Left renal pelvis (tissue), 4 donors: ENCODE data around the gene HIC1. TPM values are rescaled to one million over a fixed set of nuclear protein-coding genes. Genes with fewer than 3 reads are reported as not detected.
A peak's percentile ranks its signal among the peaks of the same experiment; 100 is the strongest.

Experiments
- DNase-seq, 4 donors: peaks; one replicate each; pipeline ENCODE4 v3.0.0-alpha.2; 2013; ENCODE audit warnings: low read depth in 4 of 4, low spot score in 3 of 4
- polyA plus RNA-seq, 4 donors: library from polyadenylated mRNA; unstranded; fragments of 120-200 nt; gene quantifications; one replicate each; pipeline ENCODE4 v1.2.1, GENCODE V29; 2013; ENCODE audit not compliant: insufficient read length in 4 of 4

HIC1 gene
- polyA plus RNA-seq, 4 donors, result 14.3 to 98.2 (median 21.6) TPM

DNA sequence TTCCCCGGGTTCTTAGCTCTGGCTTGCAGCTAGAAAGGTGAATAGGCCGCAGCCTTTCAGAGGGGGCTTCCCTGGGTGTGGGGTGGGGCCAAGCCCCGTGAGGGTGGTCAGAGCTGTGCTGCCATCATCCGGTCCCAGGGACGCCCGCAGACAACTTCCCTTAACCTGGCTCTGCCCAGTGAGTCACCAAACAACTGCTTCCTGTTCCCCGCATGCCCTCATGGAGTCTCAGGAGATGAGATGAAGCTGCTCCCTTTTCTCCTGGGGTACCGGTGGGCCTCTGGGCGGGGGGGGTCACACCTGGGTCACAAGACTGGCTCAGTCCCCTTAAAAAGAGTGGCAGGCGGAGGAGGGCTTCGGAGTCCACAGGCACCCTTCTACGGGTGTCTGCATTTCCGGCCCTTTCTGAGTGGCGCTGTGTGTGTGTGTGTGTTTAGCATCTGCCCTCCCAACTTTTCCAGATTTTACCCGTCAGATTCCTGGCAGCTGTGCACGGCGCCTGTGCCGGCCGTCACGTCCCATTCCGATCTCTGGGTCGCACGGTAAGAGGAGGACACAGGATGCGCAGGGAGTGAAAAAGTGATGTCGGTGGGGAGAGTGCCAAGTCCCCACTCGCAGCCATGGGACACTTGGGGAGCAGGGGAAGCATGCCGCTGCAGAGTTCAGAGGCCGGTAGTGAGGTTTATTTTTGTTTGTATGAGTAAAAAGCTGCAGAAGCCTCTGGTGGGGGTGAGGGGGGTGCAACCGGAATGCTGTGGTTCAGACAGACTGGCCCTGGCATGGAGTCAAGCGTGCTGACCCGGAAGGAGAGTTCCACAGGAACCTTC, 16.8 kb downstream of the HIC1 start:
- DNase-seq, result no peak

GRCh38 chr17:2074919-2075318, 20.0 kb downstream of the HIC1 start:
- no peak for DNase-seq

DNA sequence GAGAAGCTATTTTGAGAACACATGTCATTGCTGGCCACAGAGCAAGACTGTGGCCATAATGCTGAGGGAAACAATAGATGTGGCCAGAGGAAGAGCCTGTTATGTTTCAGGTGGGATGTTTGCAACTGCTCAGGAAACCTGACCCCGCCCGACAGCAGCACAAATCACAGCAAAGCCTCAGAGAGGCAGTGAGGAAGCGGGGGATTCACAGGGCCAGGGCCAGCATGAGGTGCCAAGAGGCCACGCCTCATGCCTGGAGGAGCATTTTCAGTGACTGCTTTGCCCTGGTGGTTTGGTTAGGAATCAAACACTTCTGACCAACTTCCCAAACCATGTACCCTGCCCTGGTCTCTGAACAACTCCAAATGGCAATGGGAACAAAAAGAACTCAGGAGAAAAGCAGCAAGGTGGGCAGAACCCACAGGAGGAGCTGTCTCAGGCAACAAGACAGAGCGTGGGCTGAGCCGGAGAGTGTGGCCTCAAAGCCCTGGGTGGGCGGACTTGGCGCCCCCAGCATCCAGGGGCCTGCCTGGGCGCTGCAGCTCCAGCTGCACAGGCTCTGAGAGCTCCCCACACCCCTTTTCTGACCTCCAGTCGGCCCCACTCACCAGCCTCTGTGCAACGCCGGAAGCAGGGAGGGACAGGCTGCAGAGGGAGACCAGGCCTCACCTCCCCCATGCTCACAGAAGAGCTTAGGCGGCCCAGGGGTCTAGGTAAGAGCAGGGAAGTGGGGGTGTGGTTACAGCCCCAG, 20.6 kb downstream of the HIC1 start:
- DNase-seq, result no peak

DNA sequence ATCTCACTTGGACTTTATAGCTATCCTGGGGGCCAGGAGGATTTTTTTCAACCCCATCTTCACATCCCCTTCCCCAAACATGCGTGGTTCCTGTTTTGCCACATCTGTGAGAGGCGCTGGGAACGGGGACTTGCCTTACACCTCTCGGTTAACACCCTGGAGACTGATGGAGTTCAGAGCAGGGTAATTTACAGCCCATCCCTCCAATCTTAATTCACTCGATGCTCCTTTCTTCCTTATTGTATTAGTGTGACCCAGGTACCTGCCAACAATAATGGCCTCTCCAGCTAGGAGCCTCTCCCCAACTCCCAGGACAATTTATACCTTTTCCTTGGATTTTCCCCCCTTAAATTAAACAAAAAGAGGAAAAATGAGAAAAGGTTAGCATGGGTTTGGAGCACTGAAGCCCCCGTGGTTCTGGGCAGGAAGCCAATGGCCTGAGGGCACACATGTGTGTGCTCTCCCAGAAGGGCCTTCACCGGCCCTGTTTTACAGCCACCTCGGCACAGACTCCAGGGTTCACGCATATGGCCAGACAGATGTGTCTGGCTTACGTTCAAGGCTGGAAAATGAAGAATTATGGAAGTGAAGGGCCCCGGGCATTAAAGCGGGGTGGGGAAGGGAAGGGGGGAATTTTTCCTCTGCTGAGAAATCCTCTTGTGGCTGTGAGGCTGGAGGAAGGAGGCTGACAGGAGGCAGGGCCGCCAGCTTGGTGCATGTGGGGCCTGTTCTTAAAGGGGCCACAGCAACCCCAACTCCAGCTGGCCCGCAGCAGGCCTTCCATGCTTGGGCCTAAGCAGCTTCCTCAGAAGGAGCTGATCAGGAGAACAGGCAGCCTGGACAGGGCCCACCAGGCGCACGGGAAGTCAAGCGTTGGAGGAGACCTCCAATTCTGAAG, 21.4 kb downstream of the HIC1 start:
- no peak for DNase-seq

- DNase-seq, result no peak
These were observed 22.1 kb downstream of the HIC1 start for GRCh38 chr17:2077040-2077439.

DNA sequence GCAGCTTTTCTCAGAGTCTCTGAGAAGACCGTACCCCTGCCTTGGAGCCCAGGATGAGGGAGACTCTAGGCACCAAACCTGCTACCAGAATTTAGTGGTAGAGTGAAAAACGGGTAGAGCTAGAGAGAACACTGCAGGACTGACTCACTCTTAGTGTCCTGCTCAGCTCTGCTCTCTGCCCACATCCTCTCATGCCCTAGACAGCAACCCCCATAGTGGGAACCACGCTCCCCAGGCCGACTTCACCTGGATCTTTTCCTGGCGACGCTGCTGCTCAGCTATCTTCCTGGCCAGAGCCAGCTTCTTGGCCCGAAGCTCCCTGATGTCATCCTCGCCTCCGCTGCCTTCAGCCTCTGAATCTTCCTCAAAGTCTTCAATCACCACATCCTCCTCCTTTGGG, 26.7 kb downstream of the HIC1 start:
- DNase-seq, result no peak

DNA sequence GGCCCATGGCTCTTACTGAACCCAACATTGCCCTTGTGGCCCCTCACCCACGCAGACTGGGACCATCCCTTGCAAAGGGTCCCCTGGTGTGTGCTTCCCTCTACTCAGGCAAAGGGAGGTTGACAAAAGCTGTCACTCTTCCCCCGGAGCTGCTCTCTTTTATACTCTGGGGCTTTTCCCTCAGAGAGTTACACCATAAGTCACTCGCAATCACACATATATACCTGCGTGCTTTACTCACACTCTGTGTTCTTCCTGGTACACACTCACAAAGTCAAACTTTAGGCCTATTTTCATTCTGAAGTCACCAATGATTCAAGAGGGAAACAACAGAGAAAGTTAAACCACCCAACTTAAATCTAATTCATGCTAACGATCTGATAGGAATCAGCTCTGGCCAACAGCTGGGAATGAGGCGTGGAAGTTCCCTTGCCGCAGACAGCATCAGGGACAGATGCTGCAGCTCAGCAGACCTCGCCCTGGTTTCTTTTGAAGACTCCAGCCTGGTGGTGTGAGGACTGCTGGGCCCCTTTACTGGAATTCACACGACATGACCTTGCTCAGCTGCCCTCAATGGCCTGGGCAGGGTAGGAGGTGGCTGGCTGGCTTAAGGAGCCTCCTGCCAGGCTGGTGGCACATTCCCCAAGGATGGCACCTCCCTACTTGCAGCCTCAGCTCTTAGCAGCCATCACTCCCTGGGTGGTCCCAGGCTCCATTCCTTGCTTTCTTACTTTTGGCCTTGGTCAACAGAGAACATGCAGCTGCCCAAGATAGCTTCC, 27.3 kb downstream of the HIC1 start:
- DNase-seq, result no peak

GRCh38 chr17:2083613-2084035, 28.7 kb downstream of the HIC1 start:
- DNase-seq, result no peak

DNA sequence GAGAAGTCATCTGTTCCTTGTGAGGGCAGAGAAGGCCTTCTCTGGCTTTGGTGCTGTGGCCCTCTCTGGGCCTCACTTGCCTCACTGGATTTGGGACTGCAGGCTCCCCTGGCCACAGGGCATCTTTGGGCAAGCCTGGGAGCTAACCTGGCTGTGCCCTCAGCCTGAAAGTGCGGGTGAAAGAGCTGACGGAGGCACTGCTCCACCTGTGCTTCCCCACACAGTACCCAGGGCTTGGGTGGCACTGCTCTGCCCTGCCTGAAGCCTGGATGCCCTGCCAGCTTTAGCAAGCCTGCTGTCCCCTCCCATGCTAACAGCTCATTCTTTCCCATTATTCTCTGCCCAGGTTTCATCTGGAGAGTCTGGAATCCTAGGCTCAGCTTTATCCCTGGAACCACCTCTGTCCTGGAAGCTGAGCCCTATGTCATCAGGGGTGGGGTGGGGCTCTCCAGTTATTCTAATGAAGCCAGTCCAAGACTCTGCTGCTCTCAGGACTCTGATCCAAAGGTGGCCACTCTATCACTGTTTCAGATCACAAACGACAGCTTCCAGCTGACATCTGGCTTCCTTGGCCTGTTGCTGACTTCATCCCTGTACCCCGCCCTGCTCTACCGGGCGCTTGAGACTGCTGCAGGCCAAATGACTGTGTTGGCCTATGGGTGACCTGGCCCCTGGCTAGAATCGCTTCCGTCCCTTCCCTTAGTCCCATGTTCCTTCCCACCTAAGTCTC, 29.3 kb downstream of the HIC1 start:
- DNase-seq, result no peak

DNA sequence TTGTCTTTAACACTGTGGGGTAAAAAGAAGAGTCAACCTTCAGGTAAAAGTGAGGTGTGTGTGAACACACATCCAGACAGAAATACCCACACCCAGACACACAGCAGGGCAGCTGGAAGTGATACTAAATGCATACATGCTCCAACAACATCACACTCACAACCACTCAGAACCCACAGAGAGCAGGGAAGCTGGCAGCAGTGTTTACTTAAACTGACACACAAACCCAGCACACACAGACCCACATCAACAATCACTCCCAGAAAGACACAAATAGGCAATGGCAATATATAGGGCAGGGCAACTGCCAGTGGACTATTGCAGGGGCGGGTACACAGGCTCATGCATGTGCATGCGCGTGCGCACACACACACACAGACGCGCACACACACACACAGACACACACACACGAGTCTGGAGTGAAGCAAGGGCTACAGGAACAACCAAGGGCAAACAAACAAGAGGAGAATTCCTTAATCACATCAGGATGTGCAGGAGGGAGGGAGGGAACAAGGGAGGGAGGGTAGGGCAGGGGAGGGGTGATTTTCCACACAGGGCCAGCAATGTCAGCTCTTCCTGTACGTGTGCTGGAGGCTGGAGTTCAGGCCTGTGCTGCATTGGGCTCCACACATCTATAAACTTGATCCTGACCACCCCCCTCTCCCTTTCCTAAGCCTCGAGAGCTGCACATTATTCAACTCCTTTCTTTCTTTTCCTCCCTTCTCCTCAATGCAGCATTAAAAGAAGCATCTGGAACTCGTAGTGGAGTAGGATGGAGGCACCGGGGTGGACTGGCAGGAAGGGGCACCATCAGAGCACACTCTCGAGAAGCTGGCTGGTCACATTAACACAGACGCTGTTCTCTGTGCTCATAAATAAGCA, 30.1 kb downstream of the HIC1 start:
- peak in 2 of 4 donors; percentile 61 to 64 for DNase-seq

GRCh38 chr17:2085648-2085949, 30.7 kb downstream of the HIC1 start:
- DNase-seq, result no peak

GRCh38 chr17:2086306-2086705, 31.4 kb downstream of the HIC1 start:
- DNase-seq, result no peak

DNA sequence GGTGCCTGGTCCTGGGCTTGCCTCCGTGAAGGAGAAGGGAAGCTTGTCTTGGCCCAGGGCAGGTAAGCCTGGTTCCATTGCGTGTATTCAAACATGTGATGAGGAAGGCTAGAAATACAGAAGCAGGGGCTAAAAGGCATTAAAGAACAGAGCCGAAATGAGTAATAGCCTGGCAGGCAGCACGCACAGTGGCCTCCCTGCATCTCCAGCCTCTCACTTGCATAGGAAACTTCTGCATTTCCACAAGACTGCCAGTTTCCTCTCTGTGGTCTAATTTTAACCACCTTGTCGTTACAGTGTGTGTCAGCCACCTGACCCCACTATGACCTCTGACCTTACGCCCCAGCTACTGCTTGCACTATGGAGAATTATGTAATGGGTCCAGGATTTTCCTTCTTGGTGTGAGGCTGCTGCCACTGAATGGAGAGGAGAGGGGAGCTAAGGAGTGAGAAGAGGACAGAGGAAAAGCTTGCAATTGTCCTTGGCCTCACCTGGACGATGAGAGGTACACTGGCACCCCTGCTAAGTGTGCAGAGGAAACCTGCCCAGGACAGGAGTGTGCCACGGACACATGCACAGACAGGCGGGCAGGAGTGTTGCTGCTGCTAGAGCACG, 32.8 kb downstream of the HIC1 start:
- no peak for DNase-seq

DNA sequence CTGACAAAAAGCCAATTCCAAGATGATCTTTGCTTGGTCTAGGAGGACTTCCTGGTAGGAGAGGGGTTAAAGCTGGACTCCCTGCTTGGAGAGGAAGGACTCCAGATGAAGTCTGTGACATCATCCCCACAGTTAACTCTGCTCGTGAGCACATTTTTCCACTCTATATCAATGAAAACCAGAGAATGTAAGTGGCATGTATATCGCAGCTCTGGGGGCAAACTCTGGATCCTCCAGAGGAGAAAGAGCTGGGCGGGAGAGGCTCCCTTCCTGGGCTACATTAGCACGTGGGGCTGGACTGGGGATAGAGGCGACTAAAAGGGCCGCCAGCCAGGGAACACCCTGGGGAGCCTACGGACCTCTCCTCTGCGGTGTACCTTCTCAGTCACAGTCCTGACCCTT, 34.1 kb downstream of the HIC1 start:
- no peak for DNase-seq

GRCh38 chr17:2090210-2090641, 35.3 kb downstream of the HIC1 start:
- DNase-seq, result no peak

DNA sequence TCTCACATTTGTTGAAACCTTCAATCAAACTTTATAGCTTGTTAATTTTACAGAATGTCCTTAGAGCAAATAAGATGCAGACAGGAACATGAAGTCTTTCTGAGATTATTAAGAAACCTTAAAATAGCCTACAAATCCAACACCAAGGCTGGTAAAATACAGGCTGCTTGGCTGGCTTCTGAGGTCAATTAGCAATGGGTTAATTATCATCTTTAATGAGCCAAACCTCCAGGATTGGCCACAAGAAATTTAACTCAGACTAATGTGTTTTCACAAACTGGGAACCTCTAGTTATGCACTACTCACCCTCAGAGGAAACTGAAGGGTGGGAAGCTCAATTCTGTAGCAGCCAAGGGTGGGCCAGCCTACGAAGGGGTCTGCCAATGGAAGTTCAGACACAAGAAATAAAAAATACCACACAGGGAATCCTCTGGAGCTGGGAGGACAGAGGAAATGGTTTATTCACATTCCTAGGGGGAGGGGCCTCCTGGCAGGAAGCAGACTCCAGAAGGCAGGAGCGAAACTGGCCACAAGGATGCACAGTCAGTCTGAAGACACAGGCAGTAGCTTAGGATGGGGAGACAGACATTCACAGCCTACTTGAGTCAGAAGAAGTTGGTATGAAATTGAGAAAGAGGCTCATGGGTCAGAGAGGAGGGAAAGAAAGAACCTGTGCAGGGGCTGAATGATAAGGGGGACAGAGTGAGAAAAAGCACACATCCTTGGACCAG, 36.1 kb downstream of the HIC1 start:
- peak in 1 of 4 donors; percentile 53 for DNase-seq

GRCh38 chr17:2092253-2092652, 37.4 kb downstream of the HIC1 start:
- no peak for DNase-seq

- no peak for DNase-seq
These were observed 38.4 kb downstream of the HIC1 start for GRCh38 chr17:2093349-2093748.
